ENCODE results near the gene KCNJ5.

The KCNJ5 gene

GRCh38 chr11:128890543-128891368, at the start of gene KCNJ5:
KCNJ5 (plus strand) TSS chr11:128891356; CDS start chr11:128911274, 19,918 bp downstream.
- no peak for DNase-seq (ENCODE audit: low read depth in 1 of 2, low spot score in 1 of 2)

- no peak for DNase-seq (ENCODE audit: low read depth in 1 of 2, low spot score in 1 of 2)
Measured at GRCh38 chr11:128841461-128842072, 49.6 kb upstream of the KCNJ5 start.

DNA sequence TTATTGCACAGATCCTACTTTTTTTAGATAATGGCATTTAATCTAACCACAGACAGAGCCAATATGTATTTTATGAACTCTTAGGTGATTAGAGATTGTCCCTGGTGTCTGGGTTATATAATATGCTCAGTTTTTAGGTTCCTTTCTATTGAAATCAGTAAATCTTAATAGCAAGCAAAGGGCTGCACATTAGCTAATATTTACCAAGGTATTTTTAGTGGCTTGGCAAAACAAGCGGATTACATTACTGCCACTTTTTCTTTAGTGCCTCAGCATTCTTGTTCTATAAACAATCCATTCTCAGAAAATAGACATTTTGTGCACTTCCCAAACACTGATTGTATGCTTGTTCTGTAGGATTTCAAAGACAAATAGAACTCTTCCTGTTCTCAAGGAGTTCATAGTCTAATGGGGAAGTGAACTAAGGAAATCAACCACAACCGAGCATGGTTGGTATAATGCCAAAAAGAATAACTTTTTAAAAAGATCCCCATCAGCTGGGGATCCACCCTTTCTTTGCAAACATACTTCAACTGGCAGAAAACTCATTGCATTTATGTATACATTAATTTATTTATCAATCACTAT, 47.9 kb upstream of the KCNJ5 start:
- no peak for DNase-seq (ENCODE audit: low read depth in 1 of 2, low spot score in 1 of 2)

DNA sequence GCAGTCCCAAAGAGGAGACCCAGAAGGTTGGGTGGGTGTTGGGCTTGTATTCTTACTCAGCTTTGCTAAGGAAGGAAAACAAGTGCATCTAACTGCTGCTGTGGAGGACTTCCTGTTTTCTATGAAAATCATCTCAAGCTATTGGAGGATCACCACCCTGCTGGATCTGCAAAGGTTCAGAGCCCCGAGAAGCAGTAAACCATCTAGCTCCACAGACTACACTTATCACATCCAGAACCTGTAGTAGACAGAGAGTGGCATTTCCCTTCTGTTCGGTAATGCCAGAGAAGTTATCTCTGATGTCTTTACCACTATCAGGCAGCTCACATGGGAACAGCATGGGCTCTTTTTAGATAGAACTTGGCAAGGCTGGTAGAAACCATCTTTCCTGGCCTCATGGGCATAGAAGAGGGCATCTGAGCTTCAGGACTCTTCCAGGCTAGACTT, 45.8 kb upstream of the KCNJ5 start:
- DNase-seq (ENCODE audit: low read depth in 1 of 2, low spot score in 1 of 2) = no peak

GRCh38 chr11:128846985-128847384, 44.2 kb upstream of the KCNJ5 start:
- no peak for DNase-seq (ENCODE audit: low read depth in 1 of 2, low spot score in 1 of 2)

DNA sequence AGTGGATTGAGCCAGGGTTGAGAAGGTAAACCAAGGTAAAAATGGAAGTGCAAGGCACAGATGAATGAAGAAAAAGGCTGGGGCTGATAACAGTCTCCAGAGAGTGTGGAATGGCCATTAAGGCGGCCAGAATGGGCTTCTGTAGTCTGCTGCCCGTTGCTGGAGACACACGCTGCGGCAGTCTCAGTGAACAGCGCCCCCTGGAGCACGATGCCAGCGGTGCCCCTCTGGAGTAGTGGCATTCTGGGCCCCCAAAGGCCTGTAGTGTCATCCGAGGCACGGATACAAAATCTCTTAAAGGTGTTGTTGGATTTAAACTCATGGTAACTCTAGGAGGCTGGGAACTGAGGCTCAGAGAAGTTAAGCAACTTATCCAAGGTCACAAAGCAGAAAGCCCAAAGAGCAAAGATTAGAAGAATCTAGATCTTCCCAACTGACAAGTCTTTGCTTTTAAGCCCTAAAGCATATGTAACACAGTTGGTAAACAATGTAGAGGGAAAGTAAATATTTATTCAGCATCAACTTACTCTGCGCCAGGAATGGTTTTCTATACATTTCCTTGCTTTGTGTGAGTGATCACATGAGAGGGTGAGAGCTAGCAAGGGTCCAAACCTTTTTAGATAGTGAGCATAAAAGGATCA, 42.2 kb upstream of the KCNJ5 start:
- DNase-seq (ENCODE audit: low read depth in 1 of 2, low spot score in 1 of 2) = peak in 1 of 2 donors; percentile 49

DNA sequence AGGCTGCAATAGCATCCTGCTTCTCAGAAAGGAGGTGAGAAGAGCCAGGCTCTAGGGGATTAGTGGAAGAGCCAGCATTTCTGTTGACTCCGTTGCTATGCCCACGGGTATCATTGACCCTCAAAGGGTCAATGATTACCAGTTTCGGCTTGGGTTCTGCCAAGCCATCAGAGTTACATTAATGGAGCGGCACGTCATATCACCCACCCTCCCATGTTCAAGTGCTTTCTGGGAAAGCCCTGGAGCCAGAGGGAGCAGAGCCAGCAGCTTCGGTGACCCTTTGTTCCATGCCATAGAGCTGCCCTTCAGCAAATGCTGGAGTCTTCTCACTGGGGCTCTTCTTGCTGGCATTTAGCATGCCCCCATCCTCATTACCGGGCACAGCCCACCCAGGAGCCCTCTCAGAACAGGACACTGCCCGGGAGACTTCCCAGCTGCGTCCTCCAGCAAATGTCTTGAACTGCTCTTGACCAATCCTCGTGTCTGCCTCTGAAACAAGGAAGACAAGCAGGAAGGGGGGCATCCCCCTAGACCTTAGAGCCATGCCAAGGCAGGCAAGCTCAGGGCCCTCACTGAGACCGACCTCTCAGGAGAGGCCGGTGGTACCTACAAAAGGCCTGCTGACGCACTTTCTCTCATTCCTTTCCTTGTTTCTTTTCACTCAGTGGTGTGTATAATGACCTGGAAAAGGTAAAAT, 38.7 kb upstream of the KCNJ5 start:
- DNase-seq (ENCODE audit: low read depth in 1 of 2, low spot score in 1 of 2) = no peak

DNA sequence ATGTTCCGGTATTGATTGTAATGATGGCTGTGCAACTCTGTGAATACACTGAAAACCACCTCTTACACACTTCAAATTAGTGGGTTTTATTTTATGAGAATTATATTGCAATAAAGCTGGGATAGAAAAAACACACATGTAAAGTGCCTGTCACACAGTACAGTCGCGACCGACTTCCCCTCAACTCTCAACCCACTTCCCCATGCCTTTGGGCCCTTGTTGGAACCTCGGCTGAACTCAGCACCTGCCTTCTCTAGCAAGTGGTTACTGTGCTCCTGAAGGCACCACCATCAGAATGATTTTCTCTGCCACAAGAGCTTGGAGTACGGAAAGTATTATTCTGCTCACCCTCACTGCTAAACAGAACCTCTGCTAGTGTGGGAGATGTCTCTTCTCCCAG, 37.6 kb upstream of the KCNJ5 start:
- DNase-seq (ENCODE audit: low read depth in 1 of 2, low spot score in 1 of 2) = no peak

- DNase-seq (ENCODE audit: low read depth in 1 of 2, low spot score in 1 of 2) = no peak
Measured at GRCh38 chr11:128854841-128855240, 36.3 kb upstream of the KCNJ5 start.

GRCh38 chr11:128856241-128856640, 34.9 kb upstream of the KCNJ5 start:
- DNase-seq (ENCODE audit: low read depth in 1 of 2, low spot score in 1 of 2) = no peak

GRCh38 chr11:128857341-128857740, 33.8 kb upstream of the KCNJ5 start:
- DNase-seq (ENCODE audit: low read depth in 1 of 2, low spot score in 1 of 2) = no peak

DNA sequence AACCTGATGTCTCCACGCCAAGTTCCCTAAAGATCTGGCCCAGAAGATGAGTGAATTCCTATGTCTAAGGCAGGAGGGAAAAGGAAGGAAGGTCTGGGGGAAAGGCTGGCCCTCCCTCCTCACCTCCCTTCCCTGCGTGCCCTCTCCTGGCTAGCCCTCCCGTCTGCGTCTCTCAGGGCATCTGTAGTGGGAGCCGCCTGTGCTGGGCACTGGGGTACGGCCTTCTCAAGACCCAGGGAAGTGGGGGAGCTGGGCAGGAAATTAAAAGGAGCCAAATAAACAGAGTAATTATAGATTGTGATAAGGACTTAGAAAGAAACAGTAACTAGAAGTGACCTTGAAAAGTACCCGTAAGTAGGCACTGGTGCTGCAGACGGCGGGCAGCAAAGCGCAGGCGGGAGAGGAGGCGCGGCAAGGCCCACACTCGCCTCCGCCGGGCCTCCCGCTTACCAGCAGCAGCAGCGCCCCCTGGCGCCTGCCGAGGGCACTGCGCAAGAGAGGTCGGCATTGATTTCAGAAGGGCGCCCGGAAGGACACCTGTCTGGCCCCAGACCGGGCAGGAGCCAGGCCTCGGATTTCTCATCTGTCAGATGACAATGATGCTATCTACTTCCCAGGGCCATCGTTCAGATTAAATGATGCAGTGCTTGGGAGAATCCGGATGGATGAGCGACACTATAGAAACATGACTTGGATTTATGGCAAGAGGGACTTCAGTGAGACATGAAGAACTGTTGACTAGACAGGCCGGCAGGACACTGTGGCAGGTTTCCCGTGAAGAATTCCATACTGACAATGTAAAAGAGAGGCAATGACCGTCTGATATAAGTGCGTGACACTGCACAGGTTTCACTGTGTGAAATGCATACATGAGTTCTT, 31.4 kb upstream of the KCNJ5 start:
- peak; percentile 52 to 61 for DNase-seq (ENCODE audit: low read depth in 1 of 2, low spot score in 1 of 2)

DNA sequence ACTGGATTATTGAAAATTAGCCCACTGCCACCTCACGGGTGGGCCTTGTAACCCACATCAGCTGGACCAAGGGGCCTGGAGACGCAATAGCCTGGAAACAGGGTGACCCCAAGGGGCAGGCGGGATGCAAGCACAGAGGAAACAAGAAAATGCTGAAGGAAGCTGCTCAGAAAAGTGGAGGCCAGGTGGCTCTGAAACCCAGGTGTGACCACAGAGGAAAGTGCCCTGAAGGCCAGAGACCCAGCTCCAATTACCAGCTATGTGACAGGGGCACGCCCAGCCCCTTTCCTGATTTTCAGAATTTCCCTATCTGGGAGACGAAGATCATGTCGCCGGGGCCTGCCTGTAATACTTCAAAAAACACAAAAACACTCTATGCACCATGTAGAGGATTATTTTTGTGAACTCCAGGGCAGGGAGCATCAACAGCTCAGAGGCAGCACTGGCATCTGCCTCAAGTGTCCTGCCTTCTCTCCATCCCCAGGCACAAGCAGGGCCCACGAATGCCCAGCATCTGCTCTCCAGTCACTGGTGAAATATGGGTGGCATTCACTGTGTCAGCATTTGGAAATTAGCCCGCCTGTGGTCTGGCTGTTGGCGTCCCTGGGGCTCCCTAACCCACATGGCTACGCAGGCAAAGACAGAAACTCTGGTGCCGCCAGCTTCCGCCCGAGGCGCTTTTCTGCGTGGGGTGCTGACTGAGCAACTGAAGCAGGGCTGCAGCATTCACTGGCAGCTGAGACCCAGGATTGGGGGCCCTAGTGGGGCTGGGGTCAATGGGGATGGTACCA, 30.4 kb upstream of the KCNJ5 start:
- no peak for DNase-seq (ENCODE audit: low read depth in 1 of 2, low spot score in 1 of 2)

DNA sequence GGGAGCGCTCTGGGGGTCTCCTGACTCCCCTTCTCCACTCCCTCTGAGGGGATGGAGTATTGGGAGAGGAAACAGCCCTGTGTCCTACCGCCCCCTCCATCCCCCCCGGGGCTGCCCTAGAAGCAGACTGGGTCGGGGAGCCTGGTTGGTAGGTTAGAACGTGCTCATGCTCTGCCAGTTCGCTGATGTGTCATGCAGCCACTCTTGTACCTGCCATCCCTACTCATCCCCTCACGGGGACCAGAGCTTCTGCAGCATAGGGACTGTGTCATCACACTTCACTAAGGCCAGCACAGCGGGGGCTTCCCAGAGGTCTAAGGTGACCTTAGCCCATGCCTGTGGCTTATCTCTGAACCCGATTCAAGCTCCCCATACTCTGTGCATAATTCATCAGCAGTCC, 28.8 kb upstream of the KCNJ5 start:
- DNase-seq (ENCODE audit: low read depth in 1 of 2, low spot score in 1 of 2) = no peak

DNA sequence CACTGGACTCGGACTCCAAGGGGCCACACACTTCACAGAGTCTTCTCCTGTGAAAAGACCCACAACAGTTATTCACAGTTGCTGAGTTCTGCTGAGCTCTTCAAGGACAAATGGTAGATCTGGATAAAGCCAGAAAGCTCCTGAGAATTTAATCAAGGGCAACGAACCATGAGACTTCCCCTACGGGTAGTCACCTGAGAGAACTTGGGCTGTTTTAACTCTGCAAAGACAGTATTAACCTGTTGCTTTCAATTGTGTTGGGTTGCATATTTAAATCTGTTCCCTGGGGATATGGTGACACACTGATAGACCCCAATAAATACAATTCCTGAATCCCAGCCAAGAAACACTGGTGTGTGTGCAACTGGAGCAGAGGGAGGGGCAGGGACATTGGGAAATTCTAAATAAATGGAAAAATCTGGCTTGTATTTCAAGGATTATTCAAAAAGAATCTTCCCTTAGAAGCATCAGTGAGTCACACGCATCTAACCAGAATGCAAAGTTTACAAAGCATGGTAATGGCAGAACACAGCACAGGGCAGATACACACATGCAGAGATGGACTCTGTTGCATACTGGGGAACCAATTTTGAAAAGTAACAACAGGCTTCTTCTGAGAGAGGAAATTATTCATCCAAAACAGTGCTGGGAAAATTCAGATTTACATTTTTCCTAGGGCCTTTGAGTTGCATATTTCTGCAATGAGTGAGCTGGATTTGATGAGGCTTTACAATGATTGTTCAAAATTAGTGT, 28.1 kb upstream of the KCNJ5 start:
- DNase-seq (ENCODE audit: low read depth in 1 of 2, low spot score in 1 of 2) = no peak

- no peak for DNase-seq (ENCODE audit: low read depth in 1 of 2, low spot score in 1 of 2)
Measured at GRCh38 chr11:128865490-128865889, 25.7 kb upstream of the KCNJ5 start.

DNA sequence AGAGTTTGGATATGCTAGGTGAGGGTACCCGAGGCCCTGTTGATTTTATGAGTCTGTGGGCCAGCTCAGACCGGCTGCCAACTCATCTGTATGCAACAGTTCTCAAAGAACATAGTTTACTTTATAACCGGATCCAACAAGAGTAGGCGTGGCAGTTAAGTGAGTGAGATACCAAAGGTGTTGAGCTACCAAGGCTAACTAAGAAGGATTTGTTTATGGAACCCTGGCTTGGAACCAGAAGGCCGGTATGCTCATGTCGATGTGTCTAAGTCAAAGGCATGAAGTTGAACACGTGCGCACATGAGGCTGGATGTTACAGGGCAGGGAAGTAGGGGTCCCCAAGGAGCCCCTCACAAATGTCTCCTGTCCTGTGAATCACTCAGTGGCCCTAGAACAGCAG, 23.9 kb upstream of the KCNJ5 start, which contains the start of gene KCNJ1:
Gene KCNJ1 (minus strand): TSS at position 20 of the 400 bp plus-strand sequence. CDS start 27,053 bp downstream, outside the sequence.
- DNase-seq (ENCODE audit: low read depth in 1 of 2, low spot score in 1 of 2) = no peak

DNA sequence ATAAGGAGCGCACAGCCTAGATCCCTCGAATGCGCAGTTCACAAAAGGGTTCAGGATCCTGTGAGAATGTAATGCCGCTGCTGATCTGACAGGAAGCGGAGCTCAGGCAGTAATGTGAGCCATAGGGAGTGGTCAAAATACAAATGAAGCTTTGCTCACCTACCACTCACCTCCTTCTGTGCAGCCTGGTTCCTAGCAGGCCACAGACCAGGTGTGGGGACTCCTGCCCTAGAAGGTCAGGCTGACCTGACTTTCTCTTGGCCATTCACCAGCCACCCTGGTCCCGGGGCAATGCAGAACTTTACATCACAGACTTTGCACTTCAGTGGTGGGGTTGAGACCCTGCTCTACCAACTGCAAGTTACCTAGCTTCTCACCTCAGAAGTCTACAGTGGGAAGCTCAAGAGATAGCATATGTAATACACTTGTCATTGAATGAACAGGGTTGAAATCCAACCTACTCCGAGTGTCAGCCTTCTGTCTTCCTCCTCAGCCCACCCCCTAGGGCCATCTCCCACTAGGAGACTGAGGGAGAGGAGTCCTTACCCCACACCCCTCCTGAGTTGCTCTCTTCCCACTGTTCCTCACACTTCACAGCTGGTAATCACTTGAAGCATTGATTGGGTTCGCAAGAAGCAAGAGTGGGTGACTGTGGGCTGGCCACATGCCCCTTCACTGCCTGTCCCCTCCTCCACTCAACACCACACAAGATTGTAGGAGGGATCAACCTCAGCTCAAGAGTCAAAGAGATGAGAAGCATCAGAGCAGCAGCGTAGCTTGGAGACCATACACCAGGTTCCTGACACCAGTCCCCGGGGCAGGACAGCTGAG, 22.1 kb upstream of the KCNJ5 start:
- DNase-seq (ENCODE audit: low read depth in 1 of 2, low spot score in 1 of 2) = no peak
